Mammary epithelial cell (primary cell): ENCODE data around the gene CARMIL3.

Experiments used
- EZH2 ChIP-seq: IDR thresholded peaks from 2 replicates; pipeline ENCODE4 v1.6.1; 2012; ENCODE audit warnings: low read length, inconsistent platforms, borderline replicate concordance
- TF ChIP-seq, protein P1 (sequence below), 2 donors: IDR thresholded peaks in 1 of 2; conservative IDR thresholded peaks in 1 of 2; 2 replicates each; pipeline ENCODE4 v1.5.1; 2011 to 2012; ENCODE audit warnings: inconsistent platforms in 2 of 2, low read length in 2 of 2, mild to moderate bottlenecking in 2 of 2, control low read depth in 1 of 2, low read depth in 1 of 2; ENCODE audit not compliant: insufficient read depth in 1 of 2; ENCODE audit errors: extremely low read depth in 1 of 2

DNA sequence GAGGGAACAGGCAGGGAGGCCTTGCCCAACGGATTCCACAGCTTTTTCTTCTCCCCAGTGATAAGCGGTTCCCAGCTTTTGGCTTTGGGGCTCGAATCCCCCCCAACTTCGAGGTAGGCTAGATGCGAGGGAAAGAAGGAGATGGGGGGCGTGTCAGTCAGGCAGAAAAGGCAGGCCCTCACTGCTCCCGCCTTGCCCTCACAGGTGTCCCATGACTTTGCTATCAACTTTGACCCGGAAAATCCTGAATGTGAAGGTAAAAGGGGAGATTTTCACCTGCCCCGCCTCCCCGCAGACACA is 24.4 kb downstream of the CARMIL3 start:
- TF ChIP-seq, protein P1, sequence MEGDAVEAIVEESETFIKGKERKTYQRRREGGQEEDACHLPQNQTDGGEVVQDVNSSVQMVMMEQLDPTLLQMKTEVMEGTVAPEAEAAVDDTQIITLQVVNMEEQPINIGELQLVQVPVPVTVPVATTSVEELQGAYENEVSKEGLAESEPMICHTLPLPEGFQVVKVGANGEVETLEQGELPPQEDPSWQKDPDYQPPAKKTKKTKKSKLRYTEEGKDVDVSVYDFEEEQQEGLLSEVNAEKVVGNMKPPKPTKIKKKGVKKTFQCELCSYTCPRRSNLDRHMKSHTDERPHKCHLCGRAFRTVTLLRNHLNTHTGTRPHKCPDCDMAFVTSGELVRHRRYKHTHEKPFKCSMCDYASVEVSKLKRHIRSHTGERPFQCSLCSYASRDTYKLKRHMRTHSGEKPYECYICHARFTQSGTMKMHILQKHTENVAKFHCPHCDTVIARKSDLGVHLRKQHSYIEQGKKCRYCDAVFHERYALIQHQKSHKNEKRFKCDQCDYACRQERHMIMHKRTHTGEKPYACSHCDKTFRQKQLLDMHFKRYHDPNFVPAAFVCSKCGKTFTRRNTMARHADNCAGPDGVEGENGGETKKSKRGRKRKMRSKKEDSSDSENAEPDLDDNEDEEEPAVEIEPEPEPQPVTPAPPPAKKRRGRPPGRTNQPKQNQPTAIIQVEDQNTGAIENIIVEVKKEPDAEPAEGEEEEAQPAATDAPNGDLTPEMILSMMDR (conservative IDR thresholded peaks at IDR 0.05 in 1 of 2, IDR thresholded peaks at IDR 0.05 in 1 of 2; ENCODE audit: extremely low read depth in 1 of 2, insufficient read depth in 1 of 2, low read depth in 1 of 2, low read length in 2 of 2), result no peak
- TF ChIP-seq EZH2, result no peak
